Thymus (tissue), 11 donors: ENCODE results near the gene TNFAIP6. TPM values are rescaled to one million over a fixed set of nuclear protein-coding genes. Genes with fewer than 3 reads are reported as not detected.

Experiments
- DNase-seq, 9 donors: peaks; one replicate each; pipeline ENCODE4 v3.0.0-alpha.2; 2013; ENCODE audit warnings: low spot score in 9 of 9, low read depth in 6 of 9, missing footprints in 1 of 9
- H3K27ac ChIP-seq, 2 donors: one replicate each; pipeline ENCODE4 v1.5.1; 2013; ENCODE audit warnings: control low read depth in 1 of 2, low read depth in 1 of 2, low read length in 1 of 2, mild to moderate bottlenecking in 1 of 2, moderate library complexity in 1 of 2
- H3K27me3 ChIP-seq, 2 donors: one replicate each; pipeline ENCODE4 v1.5.1; 2013; ENCODE audit warnings: low read length in 1 of 2; ENCODE audit not compliant: control insufficient read depth in 2 of 2, insufficient read depth in 1 of 2
- H3K36me3 ChIP-seq, 2 donors: one replicate each; pipeline ENCODE4 v1.5.1; 2013; ENCODE audit warnings: low read length in 1 of 2, mild to moderate bottlenecking in 1 of 2, moderate library complexity in 1 of 2; ENCODE audit not compliant: control insufficient read depth in 2 of 2, insufficient read depth in 2 of 2
- H3K4me1 ChIP-seq, 2 donors: one replicate each; pipeline ENCODE4 v1.5.1; 2013; ENCODE audit warnings: low read length in 2 of 2; ENCODE audit not compliant: control insufficient read depth in 2 of 2, insufficient read depth in 2 of 2
- H3K4me3 ChIP-seq, 2 donors: one replicate each; pipeline ENCODE4 v1.5.1; 2013; ENCODE audit warnings: low read length in 2 of 2, control low read depth in 1 of 2, mild to moderate bottlenecking in 1 of 2
- H3K9me3 ChIP-seq, 2 donors: one replicate each; pipeline ENCODE4 v1.5.1; 2013; ENCODE audit warnings: low read length in 1 of 2, mild to moderate bottlenecking in 1 of 2; ENCODE audit not compliant: control insufficient read depth in 2 of 2, insufficient read depth in 1 of 2
- WGBS: extraction: QIAGEN DNeasy Blood & Tissue Kit; methylation state at CpG from one replicate; pipeline ENCODE4 v1.1.7; 2013; 5-methylcytosine and 5-hydroxymethylcytosine counted together
- polyA plus RNA-seq: library from polyadenylated mRNA; stranded (reverse); fragments of 200-250 nt; gene quantifications from one replicate; pipeline ENCODE4 v1.2.3, GENCODE V29; 2013
- total RNA-seq: library from RNA; stranded (reverse); fragments of 120-200 nt; gene quantifications from one replicate; pipeline ENCODE4 v1.2.4, GENCODE V29; 2013
- donor health status: healthy.

Gene TNFAIP6
- total and polyA plus RNA-seq, 2 donors, result 2.3 to 3.3 TPM

DNA sequence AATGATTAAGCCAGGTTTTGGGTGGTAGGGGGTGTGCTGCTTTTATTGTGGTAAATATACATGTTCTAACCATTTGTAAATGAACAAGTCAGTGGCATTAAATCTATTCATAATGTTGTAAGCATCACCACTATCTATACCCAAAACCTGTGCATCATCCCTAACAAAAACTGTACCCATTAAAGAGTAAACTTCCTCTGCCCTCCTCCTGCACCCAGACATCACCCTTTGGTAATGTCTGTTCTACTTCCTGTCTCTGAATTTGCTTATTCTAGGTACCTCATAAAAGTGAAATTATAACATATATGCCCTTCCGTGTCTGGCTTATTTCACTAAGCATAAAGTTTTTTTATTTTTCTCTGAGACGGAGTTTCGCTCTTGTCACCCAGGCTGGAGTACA lies 66.4 kb downstream of the TNFAIP6 start:
- H3K27me3 ChIP-seq, result no peaks in the 10 kb centered on the region
- WGBS, result 87% methylated on average over 3 of the region's 3 CpGs
- no peaks in the 10 kb centered on the region for H3K9me3 ChIP-seq
- H3K27ac ChIP-seq, result peak overlapping the region in 1 of 2 donors; percentile 42
- no peak overlapping the region for H3K4me3 ChIP-seq
- no peaks in the 10 kb centered on the region for H3K4me1 ChIP-seq
- peak in 2 of 9 donors; percentile 15 to 52 for DNase-seq
- H3K36me3 ChIP-seq, result peaks cover 28 to 62% of the 10 kb centered on the region in 2 donors

Other genes starting within 250 kb of the TNFAIP6 start
- gene RBM43, start 95.7 kb upstream of the TNFAIP6 start, total RNA-seq, result 4.7 TPM
- 9.5 TPM for gene RBM43, start 95.7 kb upstream of the TNFAIP6 start, polyA plus RNA-seq
- gene NMI, start 67.9 kb upstream of the TNFAIP6 start, total RNA-seq, result 47.4 TPM
- gene NMI, start 67.9 kb upstream of the TNFAIP6 start, polyA plus RNA-seq, result 38.8 TPM
- 35.9 TPM for gene RIF1, start 52.3 kb downstream of the TNFAIP6 start, total RNA-seq
- gene RIF1, start 52.3 kb downstream of the TNFAIP6 start, polyA plus RNA-seq, result 7.4 TPM